HS-27A (cell line): Measurements from ENCODE around the gene MRPL51.

Source experiments
- DNase-seq: peaks from one replicate; pipeline ENCODE4 v3.0.0-alpha.2; 2012; ENCODE audit warnings: low read depth, missing footprints

Gene MRPL51

DNA sequence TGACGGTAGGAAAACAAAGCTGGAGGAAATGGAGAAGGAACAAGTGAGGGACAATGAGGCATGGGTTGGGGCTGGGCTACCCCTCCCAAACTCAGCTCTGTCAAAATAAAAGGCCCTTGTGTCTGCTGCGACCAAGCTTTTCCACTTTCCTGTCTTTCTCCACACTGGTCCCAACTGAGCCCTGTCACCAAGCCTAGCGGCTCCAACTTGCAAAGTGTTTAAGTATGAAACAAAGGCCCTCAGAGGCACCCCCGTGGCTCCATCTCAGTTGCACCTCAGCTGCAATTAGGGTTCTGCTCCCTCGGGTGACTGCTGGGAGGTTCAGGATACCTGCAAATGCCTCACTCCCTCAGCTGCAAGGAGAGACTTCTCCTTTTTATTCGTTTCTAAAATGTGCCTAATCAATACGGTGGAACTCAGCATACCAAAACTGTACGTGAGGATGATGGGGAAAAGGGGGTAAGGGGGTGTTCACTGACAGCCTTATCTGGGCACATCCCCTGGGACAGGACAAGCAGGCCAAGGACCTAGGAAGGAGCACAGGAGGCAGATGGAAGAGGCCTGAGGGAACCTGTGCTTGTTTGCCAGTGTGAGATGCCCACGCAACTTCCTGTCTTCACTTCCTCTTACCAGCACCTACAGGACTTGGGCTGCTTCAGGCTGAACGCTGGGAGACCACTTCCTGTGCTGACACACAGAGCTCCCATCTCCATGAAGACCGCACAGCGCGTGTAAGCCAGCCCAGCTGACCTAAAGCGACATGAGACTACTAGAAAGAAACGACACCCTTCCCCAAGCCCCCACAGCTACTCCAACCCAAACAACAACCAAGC lies 31.4 kb downstream of the MRPL51 start:
- no peak for DNase-seq

GRCh38 chr12:6460751-6461371 lies 32.2 kb downstream of the MRPL51 start:
- no peak for DNase-seq

- no peak for DNase-seq
Observed at GRCh38 chr12:6459004-6459337, 34.1 kb downstream of the MRPL51 start.

- DNase-seq, result no peak
Observed at GRCh38 chr12:6458281-6459003, 34.6 kb downstream of the MRPL51 start.

- no peak for DNase-seq
Observed at GRCh38 chr12:6457220-6457945, 35.7 kb downstream of the MRPL51 start.

DNA sequence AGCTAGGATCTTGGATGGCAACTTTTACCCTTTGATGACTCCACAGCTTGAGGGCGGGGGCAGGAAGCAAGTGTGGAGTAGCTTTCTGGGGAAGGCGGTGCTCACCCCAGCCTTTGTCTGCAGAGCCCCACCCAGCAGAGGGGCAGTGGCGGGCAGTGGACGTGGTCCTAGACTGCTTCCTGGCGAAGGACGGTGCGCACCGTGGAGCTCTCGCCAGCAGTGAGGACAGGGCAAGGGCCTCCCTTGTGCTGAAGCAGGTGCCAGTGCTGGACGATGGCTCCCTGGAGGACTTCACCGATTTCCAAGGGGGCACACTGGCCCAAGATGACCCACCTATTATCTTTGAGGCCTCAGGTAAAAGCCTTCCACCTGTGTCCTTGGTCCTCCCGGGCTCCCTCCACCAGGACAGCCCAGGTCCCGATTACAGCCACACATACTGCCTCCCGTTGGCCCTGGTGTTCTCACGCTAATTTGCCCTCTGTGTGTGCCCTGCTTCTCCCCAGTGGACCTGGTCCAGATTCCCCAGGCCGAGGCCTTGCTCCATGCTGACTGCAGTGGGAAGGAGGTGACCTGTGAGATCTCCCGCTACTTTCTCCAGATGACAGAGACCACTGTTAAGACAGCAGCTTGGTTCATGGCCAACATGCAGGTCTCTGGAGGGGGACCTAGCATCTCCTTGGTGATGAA lies 40.0 kb downstream of the MRPL51 start:
- DNase-seq, result no peak

DNA sequence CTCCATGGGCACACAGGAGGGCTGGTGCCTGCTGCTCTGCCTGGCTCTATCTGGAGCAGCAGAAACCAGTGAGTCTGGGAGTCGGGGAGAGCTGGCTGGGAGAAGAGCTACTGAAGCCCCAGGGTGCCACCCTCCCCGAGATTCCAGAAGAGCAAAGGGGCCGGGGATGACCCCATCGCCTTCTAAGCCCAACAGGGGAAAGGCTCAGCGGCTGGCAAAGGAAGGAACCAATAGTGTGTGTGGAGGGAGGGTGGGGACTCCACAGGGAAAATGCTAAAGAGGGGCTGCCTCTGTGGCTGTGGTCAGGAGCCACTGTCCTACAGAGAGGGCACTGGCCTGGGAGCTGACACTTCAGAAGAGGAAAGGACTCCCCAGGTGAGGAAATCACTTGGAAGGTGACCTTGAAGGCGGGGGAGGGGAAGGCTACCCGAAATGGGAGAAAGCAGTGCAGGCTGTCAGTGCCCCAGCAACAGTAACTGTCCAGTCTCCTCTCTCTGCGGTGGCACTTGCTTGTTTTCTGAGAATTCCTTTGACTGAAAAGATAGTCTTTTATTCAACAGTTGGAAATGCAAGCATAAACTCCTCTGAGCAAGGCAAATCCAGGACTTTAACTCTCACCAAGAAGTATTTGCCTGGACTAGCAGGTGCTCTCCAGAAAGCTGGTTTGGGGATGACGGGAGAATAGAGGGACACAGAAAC lies 40.7 kb downstream of the MRPL51 start:
- no peak for DNase-seq

DNA sequence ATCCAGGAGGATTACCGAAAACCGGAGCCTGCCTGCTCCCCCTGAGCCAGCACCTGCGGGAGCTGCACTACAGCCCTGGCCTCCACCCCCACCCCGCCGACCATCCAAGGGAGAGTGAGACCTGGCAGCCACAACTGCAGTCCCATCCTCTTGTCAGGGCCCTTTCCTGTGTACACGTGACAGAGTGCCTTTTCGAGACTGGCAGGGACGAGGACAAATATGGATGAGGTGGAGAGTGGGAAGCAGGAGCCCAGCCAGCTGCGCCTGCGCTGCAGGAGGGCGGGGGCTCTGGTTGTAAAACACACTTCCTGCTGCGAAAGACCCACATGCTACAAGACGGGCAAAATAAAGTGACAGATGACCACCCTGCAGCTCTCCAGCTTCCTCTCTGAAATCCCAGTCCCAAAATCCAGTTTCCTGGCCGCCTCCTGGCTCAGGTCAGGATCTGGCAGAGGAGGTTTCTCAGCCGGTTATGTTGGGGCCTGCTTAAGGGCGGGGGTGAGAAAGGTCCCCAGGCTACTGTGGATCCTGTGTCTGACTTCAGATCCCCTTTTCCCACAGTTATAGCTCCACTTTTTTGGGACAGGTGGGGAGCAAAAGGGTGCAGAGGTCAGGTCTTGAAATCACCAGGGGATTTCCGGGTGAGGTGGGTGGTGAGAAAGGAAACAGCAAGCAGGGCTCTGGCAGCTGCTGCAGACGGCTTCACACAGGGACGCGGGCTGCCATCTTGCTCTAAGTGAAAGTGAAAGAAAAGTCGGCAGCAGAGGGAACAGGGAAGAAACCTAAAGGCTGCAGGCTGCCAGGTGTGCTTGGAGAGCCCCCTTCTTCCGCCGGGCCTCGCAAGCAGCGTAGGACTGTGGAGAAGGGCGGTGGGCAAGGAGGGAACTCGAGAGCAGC lies 41.5 kb downstream of the MRPL51 start, which contains the start of gene TAPBPL:
TAPBPL (plus strand) TSS at position 695 of the 897 bp plus-strand sequence. CDS start 207 bp downstream, outside the sequence.
- peak; percentile 78 for DNase-seq

DNA sequence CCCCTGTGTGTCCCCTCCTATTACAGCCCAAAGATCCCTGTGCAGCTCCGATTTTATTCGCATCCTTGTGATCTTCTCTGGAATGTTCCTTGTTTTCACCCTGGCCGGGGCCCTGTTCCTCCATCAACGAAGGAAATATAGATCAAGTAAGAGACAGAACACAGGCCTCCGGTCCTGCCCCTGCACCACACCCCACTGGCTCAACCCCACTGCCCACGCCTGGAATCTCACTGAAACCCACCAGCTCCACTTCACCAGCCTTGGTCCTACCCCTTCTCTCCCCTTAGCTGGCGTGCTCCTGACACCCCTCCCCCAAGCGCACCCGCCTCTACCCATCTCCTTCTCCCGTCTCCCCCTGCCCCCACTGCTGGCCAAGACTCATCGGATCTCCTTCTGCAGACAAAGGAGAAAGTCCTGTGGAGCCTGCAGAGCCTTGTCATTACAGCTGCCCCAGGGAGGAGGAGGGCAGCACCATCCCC lies 42.2 kb downstream of the MRPL51 start:
- DNase-seq, result no peak

- DNase-seq, result no peak
Observed at GRCh38 chr12:6450091-6450868, 42.8 kb downstream of the MRPL51 start.

DNA sequence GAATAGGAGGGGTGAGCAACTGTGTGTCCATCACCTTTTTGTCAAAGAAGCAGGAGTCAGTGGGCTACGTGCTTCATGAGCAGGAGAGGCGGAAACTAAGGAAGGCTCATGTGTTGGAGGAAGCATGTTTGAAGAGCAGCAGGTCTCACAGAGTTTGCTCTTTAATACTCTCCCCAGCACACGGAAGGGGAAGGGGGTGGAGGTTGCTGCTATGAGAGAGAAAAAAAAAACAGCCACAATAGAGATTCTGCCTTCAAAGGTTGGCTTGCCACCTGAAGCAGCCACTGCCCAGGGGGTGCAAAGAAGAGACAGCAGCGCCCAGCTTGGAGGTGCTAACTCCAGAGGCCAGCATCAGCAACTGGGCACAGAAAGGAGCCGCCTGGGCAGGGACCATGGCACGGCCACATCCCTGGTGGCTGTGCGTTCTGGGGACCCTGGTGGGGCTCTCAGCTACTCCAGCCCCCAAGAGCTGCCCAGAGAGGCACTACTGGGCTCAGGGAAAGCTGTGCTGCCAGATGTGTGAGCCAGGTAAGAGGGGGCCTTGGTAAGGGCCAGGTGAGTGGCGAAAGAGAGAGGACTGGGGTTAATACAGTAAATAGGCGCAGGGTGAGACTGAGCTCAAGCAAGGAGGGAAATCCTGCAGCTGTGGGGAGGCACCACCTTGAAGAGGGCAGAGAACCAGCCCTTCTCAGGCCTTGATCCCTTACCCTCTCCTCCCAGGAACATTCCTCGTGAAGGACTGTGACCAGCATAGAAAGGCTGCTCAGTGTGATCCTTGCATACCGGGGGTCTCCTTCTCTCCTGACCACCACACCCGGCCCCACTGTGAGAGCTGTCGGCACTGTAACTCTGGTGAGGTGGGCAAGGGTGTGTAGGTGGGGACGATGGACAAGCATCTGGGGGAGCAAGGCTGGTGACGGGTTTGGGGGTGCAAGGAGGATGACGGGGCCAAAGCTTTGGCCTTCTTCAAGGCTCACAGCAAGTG lies 48.1 kb downstream of the MRPL51 start, which contains the start of gene CD27:
CD27 (plus strand) TSS at position 252 of the 985 bp plus-strand sequence; CDS start at position 393, 141 bp downstream.
- DNase-seq, result no peak

GRCh38 chr12:6444031-6444430 lies 49.0 kb downstream of the MRPL51 start:
- DNase-seq, result no peak

- no peak for DNase-seq
Observed at GRCh38 chr12:6443361-6443983, 49.6 kb downstream of the MRPL51 start.

DNA sequence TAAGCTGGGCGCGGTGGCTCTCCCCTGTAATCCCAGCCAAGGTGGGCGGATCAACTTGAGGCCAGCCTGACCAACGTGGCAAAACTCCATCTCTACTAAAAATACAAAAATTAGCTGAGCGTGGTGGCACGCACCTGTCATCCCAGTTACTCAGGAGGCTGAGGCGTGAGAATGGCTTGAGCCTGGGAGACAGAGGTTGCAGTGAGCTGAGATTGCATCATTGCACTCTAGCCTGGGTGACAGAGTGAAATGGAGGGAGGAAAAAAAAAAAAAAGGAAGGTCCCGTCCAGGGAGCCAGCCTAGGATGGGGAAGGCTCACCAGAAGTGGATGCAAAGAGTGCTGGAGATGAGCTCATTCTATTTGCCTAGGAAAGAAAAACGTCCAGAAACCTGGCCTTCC lies 50.2 kb downstream of the MRPL51 start:
- no peak for DNase-seq
